HUES64 (cell line): ENCODE measurements around the gene TMTC4.
"Not testable (repeated sequence)": the region's sequence is repeated elsewhere in the genome, so short reads cannot be mapped to it uniquely, and the experiment has no call there.

Source experiments
- H3K27ac ChIP-seq: 2 replicates; pipeline ENCODE4 v1.7.0; 2013; ENCODE audit warnings: low read depth, low read length, inconsistent platforms
- H3K27me3 ChIP-seq: 2 replicates; pipeline ENCODE4 v1.6.1; 2013; ENCODE audit warnings: mild to moderate bottlenecking, low read length; ENCODE audit not compliant: insufficient read depth
- H3K36me3 ChIP-seq: 2 replicates; pipeline ENCODE4 v1.6.1; 2013; ENCODE audit warnings: mild to moderate bottlenecking, low read length; ENCODE audit not compliant: insufficient read depth
- H3K4me1 ChIP-seq: 2 replicates; pipeline ENCODE4 v1.6.1; 2013; ENCODE audit warnings: mild to moderate bottlenecking, low read length, moderate library complexity; ENCODE audit not compliant: insufficient read depth
- H3K4me3 ChIP-seq: 2 replicates; pipeline ENCODE4 v1.5.1; 2013; ENCODE audit warnings: mild to moderate bottlenecking, low read length, moderate library complexity
- H3K9ac ChIP-seq: 2 replicates; pipeline ENCODE4 v1.6.1; 2013; ENCODE audit warnings: mild to moderate bottlenecking, low read depth, low read length
- H3K9me3 ChIP-seq: 2 replicates; pipeline ENCODE4 v1.6.1; 2013; ENCODE audit warnings: low read depth, low read length; ENCODE audit not compliant: insufficient read depth
- WGBS: fragments of 150-250, 120-280 bp; methylation state at CpG from one replicate; pipeline ENCODE4 v1.1.7; 2013; ENCODE audit warnings: missing lambda C conversion rate; 5-methylcytosine and 5-hydroxymethylcytosine counted together

Gene TMTC4

GRCh38 chr13:100625447-100625846 lies 49.1 kb downstream of the TMTC4 start:
- no peaks in the 10 kb centered on the region for H3K27me3 ChIP-seq
- H3K36me3 ChIP-seq, result peaks cover 74% of the 10 kb centered on the region
- no peak overlapping the region for H3K4me3 ChIP-seq
- WGBS, result 79% methylated on average over 9 of the region's 9 CpGs
- no peak overlapping the region for H3K9ac ChIP-seq
- no peaks in the 10 kb centered on the region; the same call in 1 of the 2 replicates for H3K9me3 ChIP-seq
- peaks cover 20% of the 10 kb centered on the region for H3K4me1 ChIP-seq
- 0 out of 2 replicates have a peak overlapping the region, but pooled peaks have one; percentile 13 for H3K27ac ChIP-seq

GRCh38 chr13:100620792-100621191 lies 53.8 kb downstream of the TMTC4 start:
- WGBS, result 97% methylated on average over 4 of the region's 4 CpGs
- Histone ChIP-seq H3K27ac (no peak overlapping the region), H3K9ac (no peak overlapping the region), H3K4me1 (peaks cover 12% of the 10 kb centered on the region), H3K36me3 (peaks cover 50% of the 10 kb centered on the region), H3K9me3 (peaks cover 25% of the 10 kb centered on the region), H3K27me3 (no peaks in the 10 kb centered on the region), H3K4me3 (no peak overlapping the region)

GRCh38 chr13:100619940-100620339 lies 54.7 kb downstream of the TMTC4 start:
- Histone ChIP-seq H3K9me3 (peaks cover 25% of the 10 kb centered on the region), H3K27me3 (no peaks in the 10 kb centered on the region), H3K27ac (no peak overlapping the region), H3K36me3 (peaks cover 42% of the 10 kb centered on the region), H3K4me1 (peaks cover 4% of the 10 kb centered on the region), H3K9ac (no peak overlapping the region), H3K4me3 (no peak overlapping the region)
- WGBS, result 96% methylated on average over 2 of the region's 2 CpGs

GRCh38 chr13:100618897-100619296 lies 55.7 kb downstream of the TMTC4 start:
- not testable (repeated sequence) for H3K4me3 ChIP-seq, H3K27ac ChIP-seq, H3K9ac ChIP-seq, H3K27me3 ChIP-seq, H3K4me1 ChIP-seq
- Histone ChIP-seq H3K36me3 (peaks cover 35% of the 10 kb centered on the region), H3K9me3 (peaks cover 25% of the 10 kb centered on the region)
- 98% methylated on average over 13 of the region's 24 CpGs for WGBS

- WGBS, result 93% methylated on average over 3 of the region's 5 CpGs
- no peaks in the 10 kb centered on the region; the same call in 1 of the 2 replicates for H3K4me1 ChIP-seq
- H3K27me3 ChIP-seq, result no peaks in the 10 kb centered on the region
- H3K27ac ChIP-seq, result no peak overlapping the region
- H3K36me3 ChIP-seq, result peaks cover 31% of the 10 kb centered on the region
- H3K9me3 ChIP-seq, result peaks cover 10% of the 10 kb centered on the region
- H3K4me3 ChIP-seq, result no peak overlapping the region
- no peak overlapping the region for H3K9ac ChIP-seq
Measured at GRCh38 chr13:100613031-100613430, 61.6 kb downstream of the TMTC4 start.

- Histone ChIP-seq H3K4me1 (no peaks in the 10 kb centered on the region; the same call in 1 of the 2 replicates), H3K9me3 (no peaks in the 10 kb centered on the region), H3K27ac (no peak overlapping the region), H3K36me3 (peaks cover 33% of the 10 kb centered on the region), H3K9ac (no peak overlapping the region), H3K27me3 (no peaks in the 10 kb centered on the region), H3K4me3 (no peak overlapping the region)
- 90% methylated on average over 9 of the region's 9 CpGs for WGBS
Measured at GRCh38 chr13:100611678-100612492, 62.7 kb downstream of the TMTC4 start.

- whole genome bisulfite sequencing, result 79% methylated on average over 5 of the region's 6 CpGs
Measured at GRCh38 chr13:100610391-100611347, 63.9 kb downstream of the TMTC4 start.

GRCh38 chr13:100608906-100609305 lies 65.7 kb downstream of the TMTC4 start:
- H3K4me3 ChIP-seq, result no peak overlapping the region
- no peaks in the 10 kb centered on the region; the same call in 1 of the 2 replicates for H3K4me1 ChIP-seq
- WGBS, result 93% methylated on average over 4 of the region's 6 CpGs
- H3K9ac ChIP-seq, result no peak overlapping the region
- H3K36me3 ChIP-seq, result peaks cover 39% of the 10 kb centered on the region
- no peak overlapping the region for H3K27ac ChIP-seq
- no peaks in the 10 kb centered on the region for H3K9me3 ChIP-seq
- no peaks in the 10 kb centered on the region for H3K27me3 ChIP-seq

More at GRCh38 chr13:100610391-100611347, 63.9 kb downstream of the TMTC4 start:
- no peaks in the 10 kb centered on the region for H3K27me3 ChIP-seq
- H3K4me1 ChIP-seq, result no peaks in the 10 kb centered on the region; the same call in 1 of the 2 replicates
- no peak overlapping the region for H3K9ac ChIP-seq
- H3K36me3 ChIP-seq, result peaks cover 33% of the 10 kb centered on the region
- H3K9me3 ChIP-seq, result no peaks in the 10 kb centered on the region
- no peak overlapping the region for H3K4me3 ChIP-seq
- no peak overlapping the region for H3K27ac ChIP-seq

GRCh38 chr13:100608489-100608888 lies 66.1 kb downstream of the TMTC4 start:
- H3K27ac ChIP-seq, result no peak overlapping the region
- no peak overlapping the region for H3K4me3 ChIP-seq
- H3K9ac ChIP-seq, result no peak overlapping the region
- H3K4me1 ChIP-seq, result no peaks in the 10 kb centered on the region; the same call in 1 of the 2 replicates
- peaks cover 43% of the 10 kb centered on the region for H3K36me3 ChIP-seq
- WGBS, result over 99% methylated on average over 3 of the region's 3 CpGs
- H3K27me3 ChIP-seq, result no peaks in the 10 kb centered on the region
- H3K9me3 ChIP-seq, result no peaks in the 10 kb centered on the region

- Histone ChIP-seq H3K27ac (no peak overlapping the region), H3K4me3 (no peak overlapping the region), H3K9me3 (no peaks in the 10 kb centered on the region), H3K4me1 (no peaks in the 10 kb centered on the region; the same call in 1 of the 2 replicates), H3K27me3 (no peaks in the 10 kb centered on the region), H3K36me3 (peaks cover 22% of the 10 kb centered on the region), H3K9ac (no peak overlapping the region)
- WGBS, result 94% methylated on average over 5 of the region's 5 CpGs
Measured at GRCh38 chr13:100604918-100605710, 69.5 kb downstream of the TMTC4 start.
